HCEC 1CT (cell line): ENCODE measurements around the gene LCN15.

Experiments used
- DNase-seq: peaks from one replicate; pipeline ENCODE4 v3.0.0-alpha.2; 2017

LCN15 gene

DNA sequence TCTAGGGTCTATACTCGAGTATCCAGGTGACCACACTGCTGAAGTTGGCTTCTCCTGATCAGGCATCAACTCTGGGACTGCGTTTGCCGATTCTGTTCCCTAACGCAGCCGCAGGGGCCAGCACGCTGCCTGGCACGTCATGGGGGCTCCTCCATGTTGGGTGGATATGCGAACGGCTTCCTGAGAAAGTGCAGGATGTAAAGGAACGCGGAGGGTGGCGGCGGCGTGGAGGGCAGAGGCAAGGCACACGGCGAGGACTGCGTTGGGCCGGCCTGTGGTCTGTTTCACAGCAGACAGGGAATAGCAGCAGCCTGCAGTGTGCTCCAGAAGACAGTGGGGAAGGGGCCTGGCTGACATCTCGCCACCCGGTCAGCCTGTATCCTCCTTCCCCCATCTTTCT, 25.4 kb downstream of the LCN15 start:
- DNase-seq, result no peak

DNA sequence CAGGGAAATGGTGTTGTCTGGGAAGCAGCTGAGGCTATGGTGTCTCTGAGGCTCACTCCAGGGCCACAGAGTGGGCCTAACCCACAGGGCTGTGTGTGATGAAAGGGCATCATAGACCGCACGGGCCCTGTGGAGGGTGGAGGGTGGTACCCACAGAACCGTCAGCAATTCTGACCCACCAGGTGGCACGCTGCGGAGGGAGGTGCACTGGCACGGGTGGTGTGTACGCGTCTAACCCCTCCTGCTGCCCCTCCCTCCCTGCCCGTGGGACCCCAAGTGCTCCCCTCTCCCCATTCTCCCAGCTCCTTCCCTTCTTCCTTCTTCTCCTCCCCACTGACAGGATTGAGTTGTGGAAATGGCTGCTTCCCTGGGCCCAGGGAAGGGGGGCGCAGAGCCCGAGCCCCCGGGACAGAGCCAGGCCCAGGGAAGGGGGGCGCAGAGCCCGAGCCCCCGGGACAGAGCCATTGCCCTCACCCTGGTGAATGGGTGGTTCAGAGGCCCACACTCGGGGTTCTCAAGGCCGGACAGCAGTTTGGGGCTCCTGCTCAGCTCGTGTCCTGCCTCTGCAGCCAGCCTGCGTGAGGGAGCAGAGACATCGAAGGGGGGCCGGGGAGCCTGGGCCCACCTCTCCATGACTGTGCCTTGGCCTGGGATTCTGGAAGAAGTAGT, 28.4 kb downstream of the LCN15 start:
- no peak for DNase-seq

DNA sequence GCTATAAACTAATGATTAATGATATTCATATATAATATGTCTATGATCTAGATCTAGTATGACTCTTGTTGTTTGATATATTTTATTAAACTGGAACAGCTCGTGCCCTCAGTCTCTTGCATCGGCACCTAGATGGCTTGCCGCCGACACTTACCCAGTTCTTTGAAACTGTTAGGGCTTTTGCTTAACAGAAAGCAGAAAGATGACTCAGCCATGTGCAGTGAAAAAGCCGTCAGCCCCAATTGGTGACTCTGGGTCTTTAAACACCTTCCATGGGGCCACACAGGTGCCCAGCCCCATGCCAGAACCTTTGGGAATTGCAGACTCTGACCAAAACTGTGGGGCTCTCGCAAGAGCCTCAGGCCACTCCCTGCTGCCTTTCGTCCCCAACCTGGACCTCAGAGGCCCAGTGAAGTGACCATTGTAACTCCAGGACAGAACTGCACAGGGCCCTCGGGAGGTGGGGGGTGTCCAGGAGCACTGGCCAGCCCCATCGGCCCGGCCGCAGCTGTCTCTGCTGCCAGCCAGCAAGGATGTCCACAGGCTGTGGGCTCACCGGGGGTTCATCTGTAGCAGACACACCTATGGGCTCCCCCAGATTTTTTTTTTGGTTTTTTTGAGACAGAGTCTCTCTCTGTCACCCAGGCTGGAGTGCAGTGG, 29.4 kb downstream of the LCN15 start:
- no peak for DNase-seq

- no peak for DNase-seq
Observed at GRCh38 chr9:136733611-136734010, 30.7 kb downstream of the LCN15 start.

DNA sequence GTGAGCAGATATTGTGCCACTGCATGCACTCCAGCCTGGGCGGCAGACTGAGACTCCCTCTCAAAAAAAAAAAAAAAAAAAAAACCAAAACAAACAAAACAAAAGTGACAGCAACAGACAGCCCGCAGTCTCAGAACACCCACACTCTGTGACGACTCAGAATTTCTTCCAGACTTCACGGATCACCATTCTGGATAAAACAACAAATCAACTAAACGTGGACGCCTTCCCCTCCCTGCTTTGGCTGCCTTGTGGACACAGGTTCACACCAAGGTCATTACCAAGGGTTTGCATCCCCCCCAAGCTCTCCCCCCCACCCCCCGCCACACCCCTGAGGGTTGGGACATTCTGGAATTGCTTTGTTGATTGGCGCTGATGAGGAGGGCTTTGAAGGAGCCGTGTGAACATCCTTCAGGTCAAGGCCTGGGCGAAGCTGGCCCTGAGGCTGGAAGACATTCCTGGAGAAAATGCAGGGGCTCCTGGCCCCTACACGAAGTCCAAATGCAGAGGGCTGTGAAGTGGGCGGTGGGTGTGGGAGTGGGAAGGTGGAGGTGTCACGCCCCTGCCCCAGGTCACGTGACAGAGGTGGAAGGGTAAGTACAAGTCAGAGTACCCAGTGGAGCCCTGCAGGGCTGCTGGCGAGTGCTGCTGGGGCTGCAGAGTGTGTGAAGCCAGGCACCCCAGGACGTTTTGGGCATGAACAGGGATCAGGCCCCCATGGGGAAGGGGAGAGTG, 31.7 kb downstream of the LCN15 start:
- DNase-seq, result no peak

DNA sequence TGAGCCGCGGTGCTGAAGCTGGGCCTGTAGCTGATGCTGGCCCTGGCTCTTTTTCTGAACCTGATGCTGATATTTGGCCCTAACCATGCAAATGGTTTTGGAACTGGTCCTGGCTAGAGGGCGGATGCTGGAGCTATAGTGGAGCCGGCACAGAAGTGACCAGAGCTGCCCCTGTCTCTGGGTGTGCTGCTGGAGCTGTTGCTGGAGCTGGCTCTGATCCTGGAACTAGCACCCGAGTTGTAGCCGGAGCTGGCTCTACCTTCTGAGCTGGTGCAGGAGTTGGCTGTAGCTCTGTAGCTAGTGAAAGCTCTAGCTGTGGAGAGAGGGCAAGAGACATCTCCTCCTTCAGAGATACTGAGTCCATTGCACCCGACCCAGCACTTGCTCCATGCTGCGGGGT, 34.4 kb downstream of the LCN15 start:
- no peak for DNase-seq

GRCh38 chr9:136729144-136729543, 35.2 kb downstream of the LCN15 start:
- DNase-seq, result no peak

DNA sequence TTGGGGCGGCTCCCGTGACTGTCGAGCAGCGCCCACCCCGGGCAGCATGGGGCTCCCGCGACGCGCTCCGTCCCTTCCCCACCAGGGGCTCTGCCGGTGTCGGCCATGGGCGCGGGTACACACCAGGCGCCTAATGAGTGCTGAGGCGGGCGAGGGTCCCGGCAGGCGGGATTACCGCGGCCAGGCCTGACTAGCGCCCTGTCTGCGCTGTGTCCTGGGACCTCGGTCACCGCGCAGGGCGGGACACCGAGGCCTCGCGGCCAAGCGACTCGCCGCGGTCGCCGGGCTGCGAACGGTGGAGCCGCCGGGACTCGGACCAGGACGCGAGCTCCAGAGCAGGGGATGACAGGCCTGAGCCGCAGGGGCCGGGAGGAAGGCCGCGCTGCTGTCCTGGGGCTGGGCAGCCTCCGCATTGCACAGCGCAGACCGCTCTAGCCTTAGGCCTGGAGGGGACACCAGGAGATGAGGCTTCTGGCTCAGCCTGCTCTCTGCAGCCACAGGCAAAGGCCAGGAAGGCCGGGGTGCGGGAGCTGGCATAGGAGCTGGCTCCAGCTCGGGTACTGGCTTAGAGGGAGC, 35.7 kb downstream of the LCN15 start:
- DNase-seq, result peak; percentile 20

DNA sequence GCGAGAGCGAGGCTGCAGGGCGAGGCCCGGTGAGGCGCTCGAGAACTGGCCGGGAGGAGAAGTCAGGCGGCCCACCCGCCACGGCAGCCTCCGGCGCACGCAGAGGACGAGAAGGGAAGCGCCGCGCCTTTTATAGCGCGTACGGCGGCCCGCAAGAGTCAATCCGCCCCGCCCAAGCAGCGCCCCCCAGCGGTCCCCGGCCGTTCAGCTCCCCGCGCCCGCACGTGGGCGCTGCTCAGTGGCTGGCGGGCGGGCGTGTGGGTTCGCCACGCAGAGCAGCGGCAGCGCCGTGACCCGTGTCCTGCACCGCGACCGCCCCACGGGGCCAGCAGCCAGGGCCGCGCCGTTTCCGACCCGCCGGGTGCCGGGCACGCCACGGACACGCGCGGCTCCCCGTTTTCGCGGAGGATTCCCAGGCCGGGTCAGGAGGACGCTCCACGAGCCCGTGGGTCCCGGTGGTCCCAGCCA, 36.2 kb downstream of the LCN15 start:
- peak; percentile 82 for DNase-seq

DNA sequence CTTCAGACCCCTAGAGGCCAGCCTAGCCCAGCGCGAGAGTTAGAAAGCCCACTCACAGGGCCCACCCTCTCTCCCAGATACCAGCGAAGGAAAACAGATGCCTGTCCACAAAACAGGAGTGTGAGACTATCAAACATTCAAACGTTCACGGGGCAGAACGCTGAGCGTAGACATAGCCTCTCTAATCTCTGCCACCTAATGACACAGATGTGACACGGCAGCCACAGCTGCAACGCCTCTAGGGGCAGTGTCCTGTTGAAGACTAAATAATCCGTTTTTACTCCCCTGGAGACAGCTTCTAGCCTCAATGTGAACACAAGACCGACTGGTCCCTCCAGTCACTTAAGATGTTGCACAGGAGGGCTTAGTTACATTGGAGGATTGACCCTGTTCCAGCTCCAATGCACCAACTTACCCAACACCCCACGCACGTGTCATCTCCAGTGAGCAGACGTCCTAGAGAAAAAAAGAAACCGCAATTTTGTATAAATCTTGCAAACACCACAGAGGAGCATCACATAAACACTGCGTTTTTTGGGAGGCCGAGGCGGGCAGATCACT, 37.6 kb downstream of the LCN15 start:
- peak; percentile 18 for DNase-seq

DNA sequence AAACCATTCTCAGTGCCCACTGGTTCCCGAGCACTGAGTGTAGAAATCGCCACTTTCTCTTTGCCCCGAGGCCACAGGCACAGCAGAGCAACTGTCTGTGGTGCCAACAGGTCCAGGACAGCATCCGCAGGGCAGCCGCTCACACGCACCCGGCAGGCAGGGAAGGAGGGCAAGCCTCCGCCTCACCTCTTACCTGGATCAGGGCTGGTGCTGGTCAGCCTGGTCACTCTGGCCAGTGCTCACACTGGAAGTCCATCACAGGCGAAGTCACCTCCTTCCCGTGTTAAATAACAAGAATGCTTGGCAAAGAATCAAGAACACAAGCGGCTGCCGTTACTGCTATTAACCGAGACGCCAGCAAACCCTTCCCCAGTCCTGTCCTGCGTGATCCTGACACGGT, 38.2 kb downstream of the LCN15 start:
- no peak for DNase-seq

DNA sequence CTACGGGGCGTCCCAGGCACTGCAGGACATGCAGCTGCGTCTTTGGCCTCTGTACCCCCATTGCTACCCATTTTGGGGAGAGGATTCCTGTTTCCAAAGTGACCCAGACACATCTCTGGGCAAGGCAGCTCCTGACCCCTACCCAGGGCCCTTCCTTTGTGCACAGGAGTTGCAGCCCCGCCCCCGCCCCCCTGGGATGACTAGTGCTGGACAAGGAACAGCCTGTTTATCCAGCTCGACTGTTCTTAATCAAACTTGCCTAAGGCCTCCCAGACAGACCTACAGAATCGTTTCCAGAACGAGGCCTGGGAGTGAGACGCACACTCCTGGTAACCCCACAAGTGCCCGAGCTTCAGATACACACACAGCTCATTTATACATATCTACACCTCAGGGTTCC, 38.7 kb downstream of the LCN15 start:
- peak; percentile 28 for DNase-seq

DNA sequence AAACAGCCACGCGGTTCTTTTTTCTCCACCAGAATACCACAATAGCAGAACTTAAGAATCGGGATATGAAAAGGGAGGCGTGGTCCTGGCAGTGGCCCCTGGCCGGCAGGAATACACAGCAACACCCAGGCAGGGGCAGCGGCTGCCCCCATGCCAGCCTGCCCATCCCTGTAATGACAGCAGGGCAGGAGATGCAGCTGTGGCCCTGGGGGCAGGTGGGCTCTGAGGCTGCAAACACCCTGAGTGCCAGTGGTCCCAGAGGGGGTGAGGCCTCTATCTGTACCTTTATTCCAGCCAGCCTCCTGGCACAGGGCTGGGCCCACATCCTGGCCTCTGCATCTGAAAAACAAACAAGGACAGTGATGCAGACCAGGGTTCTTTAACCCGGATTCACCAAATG, 39.5 kb downstream of the LCN15 start:
- DNase-seq, result no peak

DNA sequence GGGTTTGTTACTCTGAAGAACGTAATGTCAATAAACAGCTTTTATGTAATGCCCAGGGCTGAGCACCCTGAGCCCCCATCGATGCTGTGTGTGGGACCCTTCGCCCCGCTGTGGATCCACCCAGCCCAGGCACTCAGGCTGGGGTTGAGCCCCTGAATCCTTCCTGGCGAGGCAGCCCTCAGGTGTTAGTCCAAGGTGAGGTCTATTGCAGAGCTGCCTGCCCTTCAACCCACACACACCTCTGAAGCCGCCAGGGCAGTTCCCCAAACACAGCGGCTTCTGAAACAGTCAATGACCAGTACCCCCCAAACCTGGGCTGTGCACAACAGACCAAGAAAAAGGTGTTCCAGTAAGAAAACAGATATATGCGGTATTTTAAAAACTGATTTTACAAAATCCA, 40.3 kb downstream of the LCN15 start:
- no peak for DNase-seq

DNA sequence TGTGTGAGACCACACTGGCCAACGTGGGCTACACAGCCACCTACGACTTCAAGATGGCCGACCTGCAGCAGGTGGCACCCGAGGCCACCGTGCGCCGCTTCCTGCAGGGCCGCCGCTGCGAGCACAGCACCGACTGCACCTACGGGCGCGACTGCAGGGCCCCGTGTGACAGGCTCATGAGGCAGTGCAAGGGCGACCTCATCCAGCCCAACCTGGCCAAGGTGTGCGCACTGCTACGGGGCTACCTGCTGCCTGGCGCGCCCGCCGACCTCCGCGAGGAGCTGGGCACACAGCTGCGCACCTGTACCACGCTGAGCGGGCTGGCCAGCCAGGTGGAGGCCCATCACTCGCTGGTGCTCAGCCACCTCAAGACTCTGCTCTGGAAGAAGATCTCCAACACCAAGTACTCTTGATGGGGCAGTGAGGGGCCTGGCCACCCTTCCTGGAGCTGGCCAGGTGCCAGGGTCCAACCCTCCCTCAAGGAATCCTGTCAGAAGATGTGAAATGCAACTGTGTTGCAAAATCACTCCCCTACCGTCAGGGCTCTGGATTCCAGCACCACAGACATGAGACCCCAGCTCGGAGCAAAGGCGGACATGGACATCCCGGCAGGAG, 40.8 kb downstream of the LCN15 start:
- DNase-seq, result no peak

GRCh38 chr9:136722969-136723356, 41.4 kb downstream of the LCN15 start:
- no peak for DNase-seq

- DNase-seq, result no peak
Observed at GRCh38 chr9:136722093-136722968, 42.0 kb downstream of the LCN15 start.

DNA sequence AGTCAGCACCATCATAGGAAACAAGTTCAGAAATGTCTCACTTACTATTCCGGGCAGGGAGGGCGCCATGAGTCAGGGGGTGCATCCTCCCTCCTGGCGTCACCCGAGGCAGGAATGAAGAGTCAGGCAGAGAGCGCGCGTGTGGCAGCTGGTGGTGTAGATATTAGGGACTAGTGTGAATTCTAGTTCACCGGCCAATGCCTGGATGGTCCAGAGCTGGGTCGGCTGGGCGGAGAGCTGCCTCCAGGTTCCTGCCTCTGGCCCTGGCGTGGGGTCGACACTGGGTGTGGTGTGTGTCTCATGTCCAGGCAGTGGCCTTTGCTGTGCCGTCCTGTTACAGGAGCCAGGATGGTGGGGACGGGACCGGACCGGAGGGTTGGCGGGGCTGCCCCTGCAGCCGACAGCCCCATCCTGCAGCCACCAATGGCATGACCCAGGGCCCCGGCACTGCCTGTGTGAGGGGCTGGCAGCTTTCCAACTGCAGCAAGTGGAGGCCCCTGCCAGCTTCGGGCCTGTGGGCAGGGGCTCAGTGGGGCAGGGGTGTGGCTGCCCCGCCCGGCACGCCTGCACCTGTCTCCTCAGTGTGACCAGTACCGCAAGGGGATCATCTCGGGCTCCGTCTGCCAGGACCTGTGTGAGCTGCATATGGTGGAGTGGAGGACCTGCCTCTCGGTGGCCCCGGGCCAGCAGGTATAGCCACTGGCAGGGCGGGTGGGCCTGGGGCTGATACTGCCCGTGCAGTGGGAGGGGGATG, 42.8 kb downstream of the LCN15 start:
- DNase-seq, result peak; percentile 74

DNA sequence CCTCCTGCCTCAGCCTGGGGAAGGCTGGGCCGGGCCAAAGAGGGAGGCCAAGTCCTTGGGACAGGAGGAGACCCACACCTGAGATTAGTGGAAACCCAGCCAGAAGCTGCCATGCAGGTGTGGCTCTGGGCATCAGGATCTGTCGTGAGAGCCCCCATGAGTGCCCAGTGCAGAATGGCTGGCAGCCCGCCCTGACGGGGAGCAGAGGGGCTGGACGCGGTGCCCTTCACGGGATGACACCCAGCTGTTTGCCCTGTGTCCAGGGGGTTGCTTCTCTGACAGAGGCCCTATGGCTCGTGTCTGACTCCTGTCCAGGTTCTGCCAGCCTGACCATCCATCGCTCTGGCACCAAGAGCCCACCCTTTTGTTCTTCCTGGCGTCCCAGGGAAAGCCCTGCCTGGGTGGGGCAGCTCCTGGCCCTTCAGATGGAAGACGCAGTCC, 43.4 kb downstream of the LCN15 start:
- DNase-seq, result no peak

- peak; percentile 9 for DNase-seq
Observed at GRCh38 chr9:136720251-136720897, 43.9 kb downstream of the LCN15 start.
